A204.1 (cell line): ENCODE results near the gene ATP2C2.
"Not testable (repeated sequence)": the region's sequence is repeated elsewhere in the genome, so short reads cannot be mapped to it uniquely, and the experiment has no call there.

Experiments used
- FAIRE-seq: peaks from 2 replicates; lab custom pipeline; 2012; peaks lifted over from hg19 to GRCh38; lab: Jason Lieb, UNC

Gene ATP2C2

GRCh38 chr16:84368308-84368996, at the start of gene ATP2C2:
ATP2C2 (plus strand) TSS chr16:84368538; CDS start chr16:84368616, 78 bp downstream.
- FAIRE-seq = no peak

GRCh38 chr16:84319146-84319760, 49.1 kb upstream of the ATP2C2 start:
- FAIRE-seq = no peak

GRCh38 chr16:84320511-84320910, 47.8 kb upstream of the ATP2C2 start:
- FAIRE-seq = no peak

- FAIRE-seq = no peak
Observed at GRCh38 chr16:84321932-84322331, 46.4 kb upstream of the ATP2C2 start.

GRCh38 chr16:84322749-84323148, 45.6 kb upstream of the ATP2C2 start:
- FAIRE-seq = no peak

GRCh38 chr16:84323606-84324005, 44.7 kb upstream of the ATP2C2 start:
- no peak for FAIRE-seq

- FAIRE-seq = no peak
Observed at GRCh38 chr16:84324434-84325262, 43.7 kb upstream of the ATP2C2 start.

GRCh38 chr16:84326545-84326944, 41.8 kb upstream of the ATP2C2 start:
- no peak for FAIRE-seq

GRCh38 chr16:84327926-84328505, 40.3 kb upstream of the ATP2C2 start:
- no peak for FAIRE-seq

GRCh38 chr16:84329016-84329415, 39.3 kb upstream of the ATP2C2 start:
- FAIRE-seq = no peak

- no peak for FAIRE-seq
Observed at GRCh38 chr16:84329843-84330684, 38.3 kb upstream of the ATP2C2 start.

- no peak for FAIRE-seq
Observed at GRCh38 chr16:84330685-84331050, 37.7 kb upstream of the ATP2C2 start.

GRCh38 chr16:84331998-84332780, 36.1 kb upstream of the ATP2C2 start:
- no peak for FAIRE-seq

GRCh38 chr16:84332975-84333684, 35.2 kb upstream of the ATP2C2 start:
- FAIRE-seq = no peak

- FAIRE-seq = no peak
Observed at GRCh38 chr16:84334058-84334457, 34.3 kb upstream of the ATP2C2 start.

- no peak for FAIRE-seq
Observed at GRCh38 chr16:84334482-84334881, 33.9 kb upstream of the ATP2C2 start.

- FAIRE-seq = not testable (repeated sequence)
Observed at GRCh38 chr16:84337236-84337635, 31.1 kb upstream of the ATP2C2 start.

- no peak for FAIRE-seq
Observed at GRCh38 chr16:84339311-84339710, 29.0 kb upstream of the ATP2C2 start.

- no peak for FAIRE-seq
Observed at GRCh38 chr16:84339766-84340165, 28.6 kb upstream of the ATP2C2 start.

- no peak for FAIRE-seq
Observed at GRCh38 chr16:84340325-84341040, 27.9 kb upstream of the ATP2C2 start.
